GM12875 (cell line): Measurements from ENCODE around the gene FIGN.

Experiments used
- H3K4me3 ChIP-seq: one replicate; pipeline ENCODE4 v1.5.1; 2011; ENCODE audit warnings: low read depth, low read length, control low read depth
- TF ChIP-seq, protein P1 (sequence below): IDR thresholded peaks from 2 replicates; pipeline ENCODE4 v1.5.1; 2011; ENCODE audit warnings: low read depth, mild to moderate bottlenecking, control low read depth, inconsistent platforms, low read length, moderate library complexity, borderline replicate concordance; ENCODE audit not compliant: insufficient read depth

Gene FIGN, protein sequence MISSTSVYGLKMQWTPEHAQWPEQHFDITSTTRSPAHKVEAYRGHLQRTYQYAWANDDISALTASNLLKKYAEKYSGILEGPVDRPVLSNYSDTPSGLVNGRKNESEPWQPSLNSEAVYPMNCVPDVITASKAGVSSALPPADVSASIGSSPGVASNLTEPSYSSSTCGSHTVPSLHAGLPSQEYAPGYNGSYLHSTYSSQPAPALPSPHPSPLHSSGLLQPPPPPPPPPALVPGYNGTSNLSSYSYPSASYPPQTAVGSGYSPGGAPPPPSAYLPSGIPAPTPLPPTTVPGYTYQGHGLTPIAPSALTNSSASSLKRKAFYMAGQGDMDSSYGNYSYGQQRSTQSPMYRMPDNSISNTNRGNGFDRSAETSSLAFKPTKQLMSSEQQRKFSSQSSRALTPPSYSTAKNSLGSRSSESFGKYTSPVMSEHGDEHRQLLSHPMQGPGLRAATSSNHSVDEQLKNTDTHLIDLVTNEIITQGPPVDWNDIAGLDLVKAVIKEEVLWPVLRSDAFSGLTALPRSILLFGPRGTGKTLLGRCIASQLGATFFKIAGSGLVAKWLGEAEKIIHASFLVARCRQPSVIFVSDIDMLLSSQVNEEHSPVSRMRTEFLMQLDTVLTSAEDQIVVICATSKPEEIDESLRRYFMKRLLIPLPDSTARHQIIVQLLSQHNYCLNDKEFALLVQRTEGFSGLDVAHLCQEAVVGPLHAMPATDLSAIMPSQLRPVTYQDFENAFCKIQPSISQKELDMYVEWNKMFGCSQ

DNA sequence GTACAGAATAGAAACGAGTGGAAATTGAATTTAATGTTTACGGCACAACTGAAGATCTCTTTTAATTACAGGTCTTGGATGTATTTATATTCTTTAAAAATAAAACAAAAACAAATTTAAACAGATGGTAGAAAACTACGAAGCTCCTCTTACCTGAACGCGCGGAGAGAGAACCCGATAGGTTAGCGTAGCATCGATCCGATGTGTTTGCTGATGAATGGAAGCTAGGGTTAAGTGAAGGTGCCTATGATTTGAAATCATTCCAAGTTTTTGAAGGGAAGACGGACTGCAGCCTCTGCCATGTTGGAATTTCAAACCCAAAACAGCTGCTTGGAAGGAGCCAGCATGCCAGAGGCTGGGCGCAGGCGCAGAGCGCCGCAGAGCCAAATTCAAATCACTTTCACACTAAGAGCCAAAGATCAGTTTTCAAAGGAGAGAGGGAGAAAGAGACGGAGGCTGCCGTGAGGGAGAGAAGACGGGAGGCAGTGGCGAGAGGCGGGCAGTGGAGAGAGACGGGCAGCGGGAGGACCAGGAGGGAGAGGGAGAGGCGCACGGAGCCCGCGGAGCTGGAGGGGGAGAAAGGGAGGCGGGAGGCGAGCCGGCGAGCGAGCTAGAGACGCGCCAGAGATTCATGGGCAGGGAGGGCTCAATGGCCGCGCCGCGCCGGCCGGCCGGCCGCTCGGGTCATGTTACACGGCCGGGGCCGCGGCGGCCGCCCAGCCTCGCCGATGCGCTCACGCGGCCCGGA lies at the start of gene FIGN:
Gene FIGN (minus strand): TSS at position 324 of the 748 bp plus-strand sequence. CDS start 1,081 bp downstream, outside the sequence.
- no peak within 1 kb of the TSS for H3K4me3 ChIP-seq
- TF ChIP-seq, protein P1, sequence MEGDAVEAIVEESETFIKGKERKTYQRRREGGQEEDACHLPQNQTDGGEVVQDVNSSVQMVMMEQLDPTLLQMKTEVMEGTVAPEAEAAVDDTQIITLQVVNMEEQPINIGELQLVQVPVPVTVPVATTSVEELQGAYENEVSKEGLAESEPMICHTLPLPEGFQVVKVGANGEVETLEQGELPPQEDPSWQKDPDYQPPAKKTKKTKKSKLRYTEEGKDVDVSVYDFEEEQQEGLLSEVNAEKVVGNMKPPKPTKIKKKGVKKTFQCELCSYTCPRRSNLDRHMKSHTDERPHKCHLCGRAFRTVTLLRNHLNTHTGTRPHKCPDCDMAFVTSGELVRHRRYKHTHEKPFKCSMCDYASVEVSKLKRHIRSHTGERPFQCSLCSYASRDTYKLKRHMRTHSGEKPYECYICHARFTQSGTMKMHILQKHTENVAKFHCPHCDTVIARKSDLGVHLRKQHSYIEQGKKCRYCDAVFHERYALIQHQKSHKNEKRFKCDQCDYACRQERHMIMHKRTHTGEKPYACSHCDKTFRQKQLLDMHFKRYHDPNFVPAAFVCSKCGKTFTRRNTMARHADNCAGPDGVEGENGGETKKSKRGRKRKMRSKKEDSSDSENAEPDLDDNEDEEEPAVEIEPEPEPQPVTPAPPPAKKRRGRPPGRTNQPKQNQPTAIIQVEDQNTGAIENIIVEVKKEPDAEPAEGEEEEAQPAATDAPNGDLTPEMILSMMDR, result no peak

DNA sequence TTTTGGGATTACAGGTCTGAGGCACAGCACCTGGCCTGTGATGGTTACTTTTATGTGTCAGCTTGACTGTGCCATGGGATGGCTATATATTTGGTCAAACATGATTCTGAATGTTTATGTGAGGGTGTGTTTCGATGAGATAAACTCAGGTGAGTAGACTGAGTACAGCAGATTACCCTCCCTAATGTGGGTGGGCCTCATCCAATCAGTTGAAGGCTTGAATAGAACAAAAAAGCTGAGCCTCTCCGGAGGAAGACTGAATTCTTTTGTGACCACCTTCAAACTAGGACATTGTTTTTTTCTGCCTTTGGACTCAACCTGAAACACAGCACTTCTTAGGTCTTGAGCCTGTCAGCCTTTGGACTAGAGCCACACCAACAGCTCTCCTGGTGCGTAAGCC lies 49.4 kb upstream of the FIGN start:
- no peak overlapping the region for H3K4me3 ChIP-seq
- TF ChIP-seq, protein P1, result no peak

DNA sequence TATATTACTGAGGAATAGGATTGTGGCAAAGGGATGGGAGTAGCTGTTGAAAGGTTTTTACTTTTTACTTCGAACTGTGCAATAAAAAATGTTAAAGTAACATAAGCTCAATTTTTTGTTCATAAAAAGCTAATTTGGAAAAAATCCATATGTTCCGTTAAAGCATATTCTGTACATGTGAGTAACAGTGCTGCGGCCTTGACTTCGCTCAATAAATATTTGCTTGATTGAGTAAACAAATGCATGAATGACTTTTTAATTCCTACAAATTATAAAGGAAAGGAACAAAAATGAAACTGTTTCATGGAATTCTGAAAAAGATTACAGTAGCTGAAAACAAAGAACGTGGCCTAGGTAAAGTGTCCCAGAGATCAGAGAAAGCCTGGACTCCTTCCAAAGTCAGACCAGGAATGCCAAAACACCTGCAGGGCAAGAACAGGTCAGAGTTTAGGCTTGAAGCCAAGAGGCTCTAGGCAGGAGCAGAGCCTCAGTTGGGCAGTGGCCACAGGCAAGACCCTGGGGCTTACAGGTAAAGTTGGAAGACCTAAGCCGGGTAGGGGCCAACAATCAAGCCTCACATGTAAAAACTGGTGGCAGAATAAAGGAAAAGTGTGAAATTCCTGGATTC lies 44.3 kb upstream of the FIGN start:
- TF ChIP-seq, protein P1, result no peak
- no peak overlapping the region for H3K4me3 ChIP-seq

DNA sequence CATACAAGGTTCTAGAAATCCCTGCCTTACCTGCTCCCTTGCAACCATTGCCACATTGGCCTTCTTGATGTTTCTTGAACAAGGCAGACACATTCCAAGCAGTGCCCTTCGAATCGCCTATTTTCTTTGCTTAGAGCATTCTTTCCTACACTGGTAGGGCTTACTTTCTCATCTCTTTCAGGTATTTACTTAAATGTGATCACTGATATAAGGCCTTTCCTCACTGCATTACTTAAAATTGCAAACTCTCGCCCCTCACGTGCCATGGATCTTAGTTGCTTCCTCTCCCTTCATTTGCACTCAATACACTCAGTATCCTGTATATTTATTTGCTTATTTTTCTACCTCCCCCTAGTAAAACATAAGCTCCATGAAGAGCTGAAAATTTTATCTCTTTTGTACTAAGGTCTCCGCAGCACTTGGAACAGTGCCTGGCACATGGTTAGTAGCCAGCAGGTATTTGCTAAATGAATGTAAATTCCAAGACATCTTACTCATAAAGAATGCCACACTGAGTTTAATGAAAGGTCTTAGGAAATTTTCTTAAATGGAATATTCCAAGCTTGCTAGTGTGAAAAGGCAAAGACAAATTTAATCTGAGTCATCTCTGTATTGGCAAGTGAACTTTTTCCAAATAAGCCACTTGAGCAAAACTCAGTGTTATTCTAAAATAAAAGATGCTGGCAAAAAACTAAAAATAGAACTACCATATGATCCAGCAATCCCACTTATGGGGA lies 42.4 kb upstream of the FIGN start:
- TF ChIP-seq, protein P1, result no peak
- H3K4me3 ChIP-seq, result no peak overlapping the region

DNA sequence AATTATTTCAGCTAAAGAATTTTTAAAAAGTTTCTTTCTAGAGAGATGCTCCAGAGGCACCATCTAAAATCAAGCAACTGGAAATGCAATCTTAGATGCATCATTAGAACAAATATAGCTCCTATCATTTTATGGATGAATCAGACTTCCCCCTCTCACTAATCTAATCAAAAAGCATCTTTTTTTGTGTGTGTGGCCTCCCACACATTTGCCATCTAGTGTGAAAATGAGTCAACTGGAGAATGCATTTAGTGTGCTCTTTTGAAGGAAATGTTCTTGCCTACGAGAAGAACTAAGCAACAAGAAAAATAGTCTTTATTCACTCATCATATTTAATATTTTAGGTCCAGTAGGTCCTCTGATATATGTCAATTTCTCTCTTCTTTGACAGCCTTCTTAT lies 39.5 kb upstream of the FIGN start:
- H3K4me3 ChIP-seq, result no peak overlapping the region

More for the DNA sequence above, 39.5 kb upstream of the FIGN start:
- TF ChIP-seq, protein P1, result no peak
